OCI-LY1 (cell line): ENCODE measurements around the gene PGBD5.

Experiments used
- EZH2 ChIP-seq: fragments of 200-600 bp; sonication (generic), shearing (Covaris generic); IDR thresholded peaks from 2 replicates; pipeline ENCODE4 v1.8.0; 2017; ENCODE audit warnings: borderline replicate concordance, mixed run types, mild to moderate bottlenecking, antibody characterized with exemption, low read length, moderate library complexity, mixed read lengths
- TF ChIP-seq, protein P1 (sequence below): fragments of 200-600 bp; sonication (generic), shearing (Covaris generic); IDR thresholded peaks from 2 replicates; pipeline ENCODE4 v1.5.1; 2017; ENCODE audit warnings: mild to moderate bottlenecking, antibody characterized with exemption, low read length, moderate library complexity, mixed read lengths

DNA sequence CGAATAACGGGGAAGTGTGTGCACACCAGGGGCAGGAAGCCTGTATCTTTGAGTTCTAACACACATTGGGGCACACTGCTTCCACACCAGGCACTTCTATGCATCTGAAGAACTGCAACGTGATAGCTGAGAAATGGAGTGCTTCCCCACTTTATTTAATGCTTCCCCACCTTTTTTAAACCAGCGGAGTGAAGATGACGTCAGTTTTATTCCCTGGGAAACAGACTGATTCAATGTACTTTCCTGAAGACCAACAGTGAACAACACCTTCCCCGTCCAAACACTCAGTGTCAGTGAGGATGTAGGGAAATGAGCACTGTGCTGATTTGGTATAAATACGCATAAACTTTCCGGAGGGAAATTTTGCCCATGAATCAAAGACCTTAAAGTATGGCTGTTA, 87.1 kb downstream of the PGBD5 start:
- TF ChIP-seq, protein P1, sequence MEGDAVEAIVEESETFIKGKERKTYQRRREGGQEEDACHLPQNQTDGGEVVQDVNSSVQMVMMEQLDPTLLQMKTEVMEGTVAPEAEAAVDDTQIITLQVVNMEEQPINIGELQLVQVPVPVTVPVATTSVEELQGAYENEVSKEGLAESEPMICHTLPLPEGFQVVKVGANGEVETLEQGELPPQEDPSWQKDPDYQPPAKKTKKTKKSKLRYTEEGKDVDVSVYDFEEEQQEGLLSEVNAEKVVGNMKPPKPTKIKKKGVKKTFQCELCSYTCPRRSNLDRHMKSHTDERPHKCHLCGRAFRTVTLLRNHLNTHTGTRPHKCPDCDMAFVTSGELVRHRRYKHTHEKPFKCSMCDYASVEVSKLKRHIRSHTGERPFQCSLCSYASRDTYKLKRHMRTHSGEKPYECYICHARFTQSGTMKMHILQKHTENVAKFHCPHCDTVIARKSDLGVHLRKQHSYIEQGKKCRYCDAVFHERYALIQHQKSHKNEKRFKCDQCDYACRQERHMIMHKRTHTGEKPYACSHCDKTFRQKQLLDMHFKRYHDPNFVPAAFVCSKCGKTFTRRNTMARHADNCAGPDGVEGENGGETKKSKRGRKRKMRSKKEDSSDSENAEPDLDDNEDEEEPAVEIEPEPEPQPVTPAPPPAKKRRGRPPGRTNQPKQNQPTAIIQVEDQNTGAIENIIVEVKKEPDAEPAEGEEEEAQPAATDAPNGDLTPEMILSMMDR = no peak
- TF ChIP-seq EZH2 = no peak
